DND-41 (cell line): ENCODE results near the gene BAZ1A.

ENCODE experiments used
- EZH2 ChIP-seq: IDR thresholded peaks from 3 replicates; pipeline ENCODE4 v1.6.1; 2012; ENCODE audit warnings: borderline replicate concordance, low read depth, mild to moderate bottlenecking, moderate library complexity, low read length, inconsistent platforms; ENCODE audit not compliant: severe bottlenecking
- TF ChIP-seq, protein P1 (sequence below): IDR thresholded peaks from 2 replicates; pipeline ENCODE4 v1.5.1; 2012; ENCODE audit warnings: borderline replicate concordance, low read length, moderate library complexity, mild to moderate bottlenecking; ENCODE audit not compliant: poor library complexity, severe bottlenecking; ENCODE audit errors: extremely low read depth

DNA sequence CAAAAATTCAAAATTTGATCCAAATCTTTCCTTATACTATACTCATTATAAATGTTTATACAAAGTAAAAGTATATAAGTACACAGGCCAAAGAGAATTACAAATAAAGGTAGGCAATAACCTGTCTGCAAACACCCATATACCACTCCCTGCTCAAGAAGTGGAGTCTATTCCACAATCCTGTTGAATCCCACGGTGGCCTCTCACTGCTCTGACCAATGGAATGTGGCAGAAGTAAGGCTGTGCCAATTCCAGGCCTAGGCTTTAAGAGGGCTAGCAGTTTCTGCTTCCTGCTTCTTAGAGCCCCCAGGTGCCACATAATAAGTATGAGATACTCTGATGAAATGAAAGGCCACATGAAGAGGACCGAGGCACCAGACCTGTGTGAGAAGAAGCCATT lies 80.9 kb downstream of the BAZ1A start:
- TF ChIP-seq, protein P1, sequence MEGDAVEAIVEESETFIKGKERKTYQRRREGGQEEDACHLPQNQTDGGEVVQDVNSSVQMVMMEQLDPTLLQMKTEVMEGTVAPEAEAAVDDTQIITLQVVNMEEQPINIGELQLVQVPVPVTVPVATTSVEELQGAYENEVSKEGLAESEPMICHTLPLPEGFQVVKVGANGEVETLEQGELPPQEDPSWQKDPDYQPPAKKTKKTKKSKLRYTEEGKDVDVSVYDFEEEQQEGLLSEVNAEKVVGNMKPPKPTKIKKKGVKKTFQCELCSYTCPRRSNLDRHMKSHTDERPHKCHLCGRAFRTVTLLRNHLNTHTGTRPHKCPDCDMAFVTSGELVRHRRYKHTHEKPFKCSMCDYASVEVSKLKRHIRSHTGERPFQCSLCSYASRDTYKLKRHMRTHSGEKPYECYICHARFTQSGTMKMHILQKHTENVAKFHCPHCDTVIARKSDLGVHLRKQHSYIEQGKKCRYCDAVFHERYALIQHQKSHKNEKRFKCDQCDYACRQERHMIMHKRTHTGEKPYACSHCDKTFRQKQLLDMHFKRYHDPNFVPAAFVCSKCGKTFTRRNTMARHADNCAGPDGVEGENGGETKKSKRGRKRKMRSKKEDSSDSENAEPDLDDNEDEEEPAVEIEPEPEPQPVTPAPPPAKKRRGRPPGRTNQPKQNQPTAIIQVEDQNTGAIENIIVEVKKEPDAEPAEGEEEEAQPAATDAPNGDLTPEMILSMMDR = no peak
- TF ChIP-seq EZH2 = no peak
